WTC11 (cell line): ENCODE data around the gene AGBL4. TPM values are rescaled to one million over a fixed set of nuclear protein-coding genes. Genes with fewer than 3 reads are reported as not detected.

Experiments
- ATAC-seq: fragments of 200-7000 bp; cut with Tn5 transposase; 2 replicates; pipeline ENCODE4 v1.10.0; 2021; ENCODE audit warnings: mild to moderate bottlenecking, moderate library complexity
- CTCF ChIA-PET: fragments of 300-600 bp; sonication (Branson Sonifier 250); formaldehyde crosslinking; loops from one replicate; lab custom pipeline; 2021; ENCODE audit warnings: antibody characterized with exemption; lab: Charles Lee
- POLR2A ChIA-PET: fragments of 350-600 bp; sonication (Branson Sonifier 250); formaldehyde crosslinking; loops from one replicate; lab custom pipeline; 2021; ENCODE audit warnings: antibody characterized with exemption; lab: Charles Lee
- DNase-seq: peaks from one replicate; pipeline ENCODE4 v3.0.0; 2021; ENCODE audit warnings: low spot score
- H3K27ac Mint-ChIP-seq: 2 replicates; pipeline ENCODE4 v1.8.0; 2021; ENCODE audit warnings: mixed read lengths
- H3K27me3 Mint-ChIP-seq: 2 replicates; pipeline ENCODE4 v1.8.0; 2021; ENCODE audit warnings: low read depth, mild to moderate bottlenecking, moderate library complexity, mixed read lengths
- H3K36me3 Mint-ChIP-seq: 2 replicates; pipeline ENCODE4 v1.8.0; 2021; ENCODE audit warnings: mixed read lengths
- H3K4me1 Mint-ChIP-seq: 2 replicates; pipeline ENCODE4 v1.8.0; 2022; ENCODE audit warnings: mixed read lengths
- H3K4me3 Mint-ChIP-seq: 2 replicates; pipeline ENCODE4 v1.8.0; 2021; ENCODE audit warnings: mild to moderate bottlenecking, moderate library complexity, mixed read lengths
- H3K9me3 Mint-ChIP-seq: 2 replicates; pipeline ENCODE4 v1.8.0; 2021; ENCODE audit warnings: mixed read lengths
- ELF4 ChIP-seq: sonication (generic); formaldehyde crosslinking; IDR thresholded peaks from 2 replicates; pipeline ENCODE4 v1.8.1; 2022; ENCODE audit warnings: low read depth, mild to moderate bottlenecking, moderate library complexity, missing genetic modification reagents
- ETV6 ChIP-seq: sonication (generic); formaldehyde crosslinking; IDR thresholded peaks from 2 replicates; pipeline ENCODE4 v1.8.1; 2022; ENCODE audit warnings: mild to moderate bottlenecking, missing genetic modification reagents
- JAZF1 ChIP-seq: fragments of 250-450 bp; sonication (Bioruptor Pico); IDR thresholded peaks from 2 replicates; pipeline ENCODE4 v1.9.0; 2021; ENCODE audit warnings: moderate library complexity, mild to moderate bottlenecking, inconsistent platforms
- NFE2L1 ChIP-seq: sonication (generic); formaldehyde crosslinking; IDR thresholded peaks from 2 replicates; pipeline ENCODE4 v1.8.1; 2023; ENCODE audit warnings: missing genetic modification reagents
- SOX15 ChIP-seq: fragments of 250-450 bp; sonication (Bioruptor Pico); IDR thresholded peaks from 2 replicates; pipeline ENCODE4 v1.9.0; 2021; ENCODE audit warnings: mild to moderate bottlenecking
- TEAD1 ChIP-seq: sonication (generic); formaldehyde crosslinking; IDR thresholded peaks from 2 replicates; pipeline ENCODE4 v1.8.0; 2022; ENCODE audit warnings: mild to moderate bottlenecking, missing genetic modification reagents
- ZNF396 ChIP-seq: fragments of 250-450 bp; sonication (Bioruptor Pico); IDR thresholded peaks from 2 replicates; pipeline ENCODE4 v1.8.0; 2021; ENCODE audit warnings: mild to moderate bottlenecking, moderate library complexity, borderline replicate concordance
- total RNA-seq: library from RNA; stranded (reverse); gene quantifications from 3 replicates; pipeline ENCODE4 v1.2.3, GENCODE V29; 2021
- TF ChIP-seq, protein P1 (sequence below): sonication (generic); formaldehyde crosslinking; IDR thresholded peaks from 2 replicates; pipeline ENCODE4 v1.8.0; 2022; ENCODE audit warnings: missing genetic modification reagents
- TF ChIP-seq, protein P2 (sequence below): sonication (generic); formaldehyde crosslinking; IDR thresholded peaks from 2 replicates; pipeline ENCODE4 v1.8.1; 2023; ENCODE audit warnings: mild to moderate bottlenecking, missing genetic modification reagents
- TF ChIP-seq, protein P3 (sequence below): sonication (generic); formaldehyde crosslinking; conservative IDR thresholded peaks from 2 replicates; pipeline ENCODE4 v1.8.1; 2022; ENCODE audit warnings: mild to moderate bottlenecking, missing genetic modification reagents
- TF ChIP-seq, protein P4 (sequence below): fragments of 250-450 bp; sonication (Bioruptor Pico); IDR thresholded peaks from 2 replicates; pipeline ENCODE4 v1.8.0; 2021; ENCODE audit warnings: mild to moderate bottlenecking
- TF ChIP-seq, protein P5 (sequence below): sonication (generic); formaldehyde crosslinking; IDR thresholded peaks from 2 replicates; pipeline ENCODE4 v1.8.1; 2023; ENCODE audit warnings: mild to moderate bottlenecking, moderate library complexity, missing genetic modification reagents
- TF ChIP-seq, protein P6 (sequence below): sonication (generic); formaldehyde crosslinking; IDR thresholded peaks from 2 replicates; pipeline ENCODE4 v1.8.0; 2023; ENCODE audit warnings: missing genetic modification reagents
- TF ChIP-seq, protein P7 (sequence below): fragments of 250-450 bp; sonication (Bioruptor Pico); IDR thresholded peaks from 2 replicates; pipeline ENCODE4 v1.9.0; 2021; ENCODE audit warnings: mild to moderate bottlenecking, borderline replicate concordance
- TF ChIP-seq, protein P8 (sequence below): sonication (generic); formaldehyde crosslinking; IDR thresholded peaks from 2 replicates; pipeline ENCODE4 v1.8.1; 2023; ENCODE audit warnings: mild to moderate bottlenecking, missing genetic modification reagents, moderate library complexity
- TF ChIP-seq, protein P9 (sequence below): fragments of 250-450 bp; sonication (Bioruptor Pico); IDR thresholded peaks from 2 replicates; pipeline ENCODE4 v1.9.0; 2021; ENCODE audit warnings: moderate library complexity, mild to moderate bottlenecking, inconsistent platforms, borderline replicate concordance

AGBL4 gene
- total RNA-seq, 1 experiment from 2014 or later, result 0.87 TPM

DNA sequence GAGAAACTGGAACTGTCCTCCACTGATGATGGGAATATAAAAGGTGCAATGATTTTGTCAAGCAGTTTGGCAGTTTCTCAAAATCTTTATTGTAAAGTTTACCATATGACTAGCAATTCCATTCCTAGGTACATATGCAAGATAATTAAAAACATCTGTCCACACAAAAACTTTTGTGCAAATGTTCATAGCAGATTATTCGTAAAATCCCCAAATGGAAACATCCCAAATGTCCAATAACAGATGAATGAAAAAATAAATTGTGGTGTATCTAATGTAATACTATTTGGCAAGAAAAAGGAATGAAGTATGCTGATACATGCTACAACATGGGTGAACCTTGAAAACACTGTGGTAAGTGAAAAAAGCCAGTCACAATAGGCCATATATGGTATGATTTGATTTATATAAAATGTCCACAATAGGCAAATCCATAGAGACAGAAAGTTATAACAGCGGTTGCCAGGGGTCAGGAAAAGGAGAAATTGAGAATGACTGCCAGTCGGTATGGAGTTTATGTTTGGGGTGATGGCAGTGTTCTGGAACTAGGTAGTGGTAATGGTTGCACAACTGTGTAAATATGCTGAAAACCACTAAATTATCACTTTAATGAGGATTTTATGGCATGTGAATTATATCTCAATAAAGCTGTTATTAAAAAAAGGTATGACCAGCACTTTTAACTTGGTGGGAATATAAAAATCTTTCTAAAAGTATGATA lies 1165.4 kb downstream of the AGBL4 start (continued):
- TF ChIP-seq, protein P1, sequence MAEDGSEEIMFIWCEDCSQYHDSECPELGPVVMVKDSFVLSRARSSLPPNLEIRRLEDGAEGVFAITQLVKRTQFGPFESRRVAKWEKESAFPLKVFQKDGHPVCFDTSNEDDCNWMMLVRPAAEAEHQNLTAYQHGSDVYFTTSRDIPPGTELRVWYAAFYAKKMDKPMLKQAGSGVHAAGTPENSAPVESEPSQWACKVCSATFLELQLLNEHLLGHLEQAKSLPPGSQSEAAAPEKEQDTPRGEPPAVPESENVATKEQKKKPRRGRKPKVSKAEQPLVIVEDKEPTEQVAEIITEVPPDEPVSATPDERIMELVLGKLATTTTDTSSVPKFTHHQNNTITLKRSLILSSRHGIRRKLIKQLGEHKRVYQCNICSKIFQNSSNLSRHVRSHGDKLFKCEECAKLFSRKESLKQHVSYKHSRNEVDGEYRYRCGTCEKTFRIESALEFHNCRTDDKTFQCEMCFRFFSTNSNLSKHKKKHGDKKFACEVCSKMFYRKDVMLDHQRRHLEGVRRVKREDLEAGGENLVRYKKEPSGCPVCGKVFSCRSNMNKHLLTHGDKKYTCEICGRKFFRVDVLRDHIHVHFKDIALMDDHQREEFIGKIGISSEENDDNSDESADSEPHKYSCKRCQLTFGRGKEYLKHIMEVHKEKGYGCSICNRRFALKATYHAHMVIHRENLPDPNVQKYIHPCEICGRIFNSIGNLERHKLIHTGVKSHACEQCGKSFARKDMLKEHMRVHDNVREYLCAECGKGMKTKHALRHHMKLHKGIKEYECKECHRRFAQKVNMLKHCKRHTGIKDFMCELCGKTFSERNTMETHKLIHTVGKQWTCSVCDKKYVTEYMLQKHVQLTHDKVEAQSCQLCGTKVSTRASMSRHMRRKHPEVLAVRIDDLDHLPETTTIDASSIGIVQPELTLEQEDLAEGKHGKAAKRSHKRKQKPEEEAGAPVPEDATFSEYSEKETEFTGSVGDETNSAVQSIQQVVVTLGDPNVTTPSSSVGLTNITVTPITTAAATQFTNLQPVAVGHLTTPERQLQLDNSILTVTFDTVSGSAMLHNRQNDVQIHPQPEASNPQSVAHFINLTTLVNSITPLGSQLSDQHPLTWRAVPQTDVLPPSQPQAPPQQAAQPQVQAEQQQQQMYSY, result no peak
- TF ChIP-seq, protein P2, sequence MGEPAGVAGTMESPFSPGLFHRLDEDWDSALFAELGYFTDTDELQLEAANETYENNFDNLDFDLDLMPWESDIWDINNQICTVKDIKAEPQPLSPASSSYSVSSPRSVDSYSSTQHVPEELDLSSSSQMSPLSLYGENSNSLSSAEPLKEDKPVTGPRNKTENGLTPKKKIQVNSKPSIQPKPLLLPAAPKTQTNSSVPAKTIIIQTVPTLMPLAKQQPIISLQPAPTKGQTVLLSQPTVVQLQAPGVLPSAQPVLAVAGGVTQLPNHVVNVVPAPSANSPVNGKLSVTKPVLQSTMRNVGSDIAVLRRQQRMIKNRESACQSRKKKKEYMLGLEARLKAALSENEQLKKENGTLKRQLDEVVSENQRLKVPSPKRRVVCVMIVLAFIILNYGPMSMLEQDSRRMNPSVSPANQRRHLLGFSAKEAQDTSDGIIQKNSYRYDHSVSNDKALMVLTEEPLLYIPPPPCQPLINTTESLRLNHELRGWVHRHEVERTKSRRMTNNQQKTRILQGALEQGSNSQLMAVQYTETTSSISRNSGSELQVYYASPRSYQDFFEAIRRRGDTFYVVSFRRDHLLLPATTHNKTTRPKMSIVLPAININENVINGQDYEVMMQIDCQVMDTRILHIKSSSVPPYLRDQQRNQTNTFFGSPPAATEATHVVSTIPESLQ (CRISPR knock-in tag), result no peak
- TF ChIP-seq ETV6 (CRISPR knock-in tag) (no peak), NFE2L1 (no peak)
- TF ChIP-seq, protein P3, sequence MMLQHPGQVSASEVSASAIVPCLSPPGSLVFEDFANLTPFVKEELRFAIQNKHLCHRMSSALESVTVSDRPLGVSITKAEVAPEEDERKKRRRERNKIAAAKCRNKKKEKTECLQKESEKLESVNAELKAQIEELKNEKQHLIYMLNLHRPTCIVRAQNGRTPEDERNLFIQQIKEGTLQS (CRISPR knock-in tag), result no peak
- TF ChIP-seq, protein P4, sequence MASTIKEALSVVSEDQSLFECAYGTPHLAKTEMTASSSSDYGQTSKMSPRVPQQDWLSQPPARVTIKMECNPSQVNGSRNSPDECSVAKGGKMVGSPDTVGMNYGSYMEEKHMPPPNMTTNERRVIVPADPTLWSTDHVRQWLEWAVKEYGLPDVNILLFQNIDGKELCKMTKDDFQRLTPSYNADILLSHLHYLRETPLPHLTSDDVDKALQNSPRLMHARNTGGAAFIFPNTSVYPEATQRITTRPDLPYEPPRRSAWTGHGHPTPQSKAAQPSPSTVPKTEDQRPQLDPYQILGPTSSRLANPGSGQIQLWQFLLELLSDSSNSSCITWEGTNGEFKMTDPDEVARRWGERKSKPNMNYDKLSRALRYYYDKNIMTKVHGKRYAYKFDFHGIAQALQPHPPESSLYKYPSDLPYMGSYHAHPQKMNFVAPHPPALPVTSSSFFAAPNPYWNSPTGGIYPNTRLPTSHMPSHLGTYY (CRISPR knock-in tag), result no peak

DNA sequence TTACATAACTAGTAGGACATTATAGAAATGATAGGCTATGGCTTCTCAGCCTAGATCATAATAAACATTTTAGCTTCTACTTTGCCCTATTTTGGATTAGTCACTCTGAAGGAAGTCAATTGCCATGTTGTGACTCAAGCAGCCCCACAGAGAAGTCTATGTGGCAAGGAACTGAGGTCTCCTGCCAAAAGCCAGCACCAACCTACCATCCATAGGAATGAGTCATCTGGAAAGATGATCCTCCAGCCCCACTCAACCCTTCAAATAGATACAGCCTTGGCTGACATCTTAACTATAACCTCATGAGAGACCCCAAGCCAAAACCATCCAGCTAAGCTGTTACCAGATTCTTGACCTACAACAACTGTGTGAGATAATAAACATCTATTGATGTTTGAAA lies 1170.7 kb downstream of the AGBL4 start:
- ATAC-seq (no peak), DNase-seq (no peak)
- Mint-ChIP-seq H3K27ac (no peak overlapping the region), H3K36me3 (no peaks in the 10 kb centered on the region), H3K4me1 (peaks cover 11% of the 10 kb centered on the region), H3K9me3 (no peaks in the 10 kb centered on the region), H3K4me3 (no peak overlapping the region), H3K27me3 (no peaks in the 10 kb centered on the region)
- CTCF ChIA-PET, result no interaction called here
- POLR2A ChIA-PET, result no interaction called here
- TF ChIP-seq ELF4 (CRISPR knock-in tag) (no peak), JAZF1 (CRISPR knock-in tag) (no peak)
- TF ChIP-seq, protein P5, sequence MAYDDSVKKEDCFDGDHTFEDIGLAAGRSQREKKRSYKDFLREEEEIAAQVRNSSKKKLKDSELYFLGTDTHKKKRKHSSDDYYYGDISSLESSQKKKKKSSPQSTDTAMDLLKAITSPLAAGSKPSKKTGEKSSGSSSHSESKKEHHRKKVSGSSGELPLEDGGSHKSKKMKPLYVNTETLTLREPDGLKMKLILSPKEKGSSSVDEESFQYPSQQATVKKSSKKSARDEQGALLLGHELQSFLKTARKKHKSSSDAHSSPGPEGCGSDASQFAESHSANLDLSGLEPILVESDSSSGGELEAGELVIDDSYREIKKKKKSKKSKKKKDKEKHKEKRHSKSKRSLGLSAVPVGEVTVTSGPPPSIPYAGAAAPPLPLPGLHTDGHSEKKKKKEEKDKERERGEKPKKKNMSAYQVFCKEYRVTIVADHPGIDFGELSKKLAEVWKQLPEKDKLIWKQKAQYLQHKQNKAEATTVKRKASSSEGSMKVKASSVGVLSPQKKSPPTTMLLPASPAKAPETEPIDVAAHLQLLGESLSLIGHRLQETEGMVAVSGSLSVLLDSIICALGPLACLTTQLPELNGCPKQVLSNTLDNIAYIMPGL (CRISPR knock-in tag), result no peak

DNA sequence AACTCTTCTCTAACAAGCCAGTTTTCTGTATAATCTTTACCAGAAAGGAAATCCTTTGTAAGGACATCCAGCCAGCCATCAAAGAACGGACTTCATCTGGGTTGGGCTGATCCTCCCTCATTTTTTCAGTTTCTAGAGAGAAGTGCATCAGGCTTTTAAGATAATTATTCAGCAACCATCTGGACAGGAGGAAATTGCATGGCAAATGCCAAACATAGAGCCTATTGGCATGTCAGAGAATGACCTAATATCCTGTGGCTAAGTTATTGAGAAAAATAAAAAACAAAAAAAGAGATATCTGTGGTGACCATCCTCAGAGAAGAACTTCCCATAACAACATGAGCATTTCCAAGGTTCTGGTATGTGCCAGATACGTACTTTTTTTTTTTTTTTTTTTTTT lies 1172.1 kb downstream of the AGBL4 start:
- H3K27ac Mint-ChIP-seq, result no peak overlapping the region
- ATAC-seq, result no peak
- no peaks in the 10 kb centered on the region for H3K9me3 Mint-ChIP-seq
- no peak overlapping the region for H3K4me3 Mint-ChIP-seq
- no peaks in the 10 kb centered on the region for H3K36me3 Mint-ChIP-seq
- DNase-seq, result no peak
- peaks cover 11% of the 10 kb centered on the region for H3K4me1 Mint-ChIP-seq
- CTCF ChIA-PET, result no interaction called here
- H3K27me3 Mint-ChIP-seq, result no peaks in the 10 kb centered on the region
- POLR2A ChIA-PET, result no interaction called here
- TF ChIP-seq ZNF396 (CRISPR knock-in tag) (no peak), SOX15 (no peak), TEAD1 (CRISPR knock-in tag) (no peak)
- TF ChIP-seq, protein P6, sequence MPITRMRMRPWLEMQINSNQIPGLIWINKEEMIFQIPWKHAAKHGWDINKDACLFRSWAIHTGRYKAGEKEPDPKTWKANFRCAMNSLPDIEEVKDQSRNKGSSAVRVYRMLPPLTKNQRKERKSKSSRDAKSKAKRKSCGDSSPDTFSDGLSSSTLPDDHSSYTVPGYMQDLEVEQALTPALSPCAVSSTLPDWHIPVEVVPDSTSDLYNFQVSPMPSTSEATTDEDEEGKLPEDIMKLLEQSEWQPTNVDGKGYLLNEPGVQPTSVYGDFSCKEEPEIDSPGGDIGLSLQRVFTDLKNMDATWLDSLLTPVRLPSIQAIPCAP, result no peak
- TF ChIP-seq, protein P7, sequence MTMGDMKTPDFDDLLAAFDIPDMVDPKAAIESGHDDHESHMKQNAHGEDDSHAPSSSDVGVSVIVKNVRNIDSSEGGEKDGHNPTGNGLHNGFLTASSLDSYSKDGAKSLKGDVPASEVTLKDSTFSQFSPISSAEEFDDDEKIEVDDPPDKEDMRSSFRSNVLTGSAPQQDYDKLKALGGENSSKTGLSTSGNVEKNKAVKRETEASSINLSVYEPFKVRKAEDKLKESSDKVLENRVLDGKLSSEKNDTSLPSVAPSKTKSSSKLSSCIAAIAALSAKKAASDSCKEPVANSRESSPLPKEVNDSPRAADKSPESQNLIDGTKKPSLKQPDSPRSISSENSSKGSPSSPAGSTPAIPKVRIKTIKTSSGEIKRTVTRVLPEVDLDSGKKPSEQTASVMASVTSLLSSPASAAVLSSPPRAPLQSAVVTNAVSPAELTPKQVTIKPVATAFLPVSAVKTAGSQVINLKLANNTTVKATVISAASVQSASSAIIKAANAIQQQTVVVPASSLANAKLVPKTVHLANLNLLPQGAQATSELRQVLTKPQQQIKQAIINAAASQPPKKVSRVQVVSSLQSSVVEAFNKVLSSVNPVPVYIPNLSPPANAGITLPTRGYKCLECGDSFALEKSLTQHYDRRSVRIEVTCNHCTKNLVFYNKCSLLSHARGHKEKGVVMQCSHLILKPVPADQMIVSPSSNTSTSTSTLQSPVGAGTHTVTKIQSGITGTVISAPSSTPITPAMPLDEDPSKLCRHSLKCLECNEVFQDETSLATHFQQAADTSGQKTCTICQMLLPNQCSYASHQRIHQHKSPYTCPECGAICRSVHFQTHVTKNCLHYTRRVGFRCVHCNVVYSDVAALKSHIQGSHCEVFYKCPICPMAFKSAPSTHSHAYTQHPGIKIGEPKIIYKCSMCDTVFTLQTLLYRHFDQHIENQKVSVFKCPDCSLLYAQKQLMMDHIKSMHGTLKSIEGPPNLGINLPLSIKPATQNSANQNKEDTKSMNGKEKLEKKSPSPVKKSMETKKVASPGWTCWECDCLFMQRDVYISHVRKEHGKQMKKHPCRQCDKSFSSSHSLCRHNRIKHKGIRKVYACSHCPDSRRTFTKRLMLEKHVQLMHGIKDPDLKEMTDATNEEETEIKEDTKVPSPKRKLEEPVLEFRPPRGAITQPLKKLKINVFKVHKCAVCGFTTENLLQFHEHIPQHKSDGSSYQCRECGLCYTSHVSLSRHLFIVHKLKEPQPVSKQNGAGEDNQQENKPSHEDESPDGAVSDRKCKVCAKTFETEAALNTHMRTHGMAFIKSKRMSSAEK (CRISPR knock-in tag), result no peak
- TF ChIP-seq, protein P8, sequence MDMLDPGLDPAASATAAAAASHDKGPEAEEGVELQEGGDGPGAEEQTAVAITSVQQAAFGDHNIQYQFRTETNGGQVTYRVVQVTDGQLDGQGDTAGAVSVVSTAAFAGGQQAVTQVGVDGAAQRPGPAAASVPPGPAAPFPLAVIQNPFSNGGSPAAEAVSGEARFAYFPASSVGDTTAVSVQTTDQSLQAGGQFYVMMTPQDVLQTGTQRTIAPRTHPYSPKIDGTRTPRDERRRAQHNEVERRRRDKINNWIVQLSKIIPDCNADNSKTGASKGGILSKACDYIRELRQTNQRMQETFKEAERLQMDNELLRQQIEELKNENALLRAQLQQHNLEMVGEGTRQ, result no peak
- TF ChIP-seq, protein P9, sequence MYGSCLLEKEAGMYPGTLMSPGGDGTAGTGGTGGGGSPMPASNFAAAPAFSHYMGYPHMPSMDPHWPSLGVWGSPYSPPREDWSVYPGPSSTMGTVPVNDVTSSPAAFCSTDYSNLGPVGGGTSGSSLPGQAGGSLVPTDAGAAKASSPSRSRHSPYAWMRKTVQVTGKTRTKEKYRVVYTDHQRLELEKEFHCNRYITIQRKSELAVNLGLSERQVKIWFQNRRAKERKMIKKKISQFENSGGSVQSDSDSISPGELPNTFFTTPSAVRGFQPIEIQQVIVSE (CRISPR knock-in tag), result no peak
